GM12892 (cell line): ENCODE measurements around the gene LAMA2.

ENCODE experiments used
- POLR2A ChIP-seq: IDR thresholded peaks from 2 replicates; pipeline ENCODE4 v1.6.1; 2011; ENCODE audit warnings: low read depth, low read length, control low read depth
- POLR2AphosphoS5 ChIP-seq: IDR thresholded peaks from 2 replicates; pipeline ENCODE4 v1.6.1; 2011; ENCODE audit warnings: low read depth, low read length, control low read depth
- TAF1 ChIP-seq: IDR thresholded peaks from 2 replicates; pipeline ENCODE4 v1.6.1; 2011; ENCODE audit warnings: low read depth, mild to moderate bottlenecking, control low read depth, low read length, borderline replicate concordance

DNA sequence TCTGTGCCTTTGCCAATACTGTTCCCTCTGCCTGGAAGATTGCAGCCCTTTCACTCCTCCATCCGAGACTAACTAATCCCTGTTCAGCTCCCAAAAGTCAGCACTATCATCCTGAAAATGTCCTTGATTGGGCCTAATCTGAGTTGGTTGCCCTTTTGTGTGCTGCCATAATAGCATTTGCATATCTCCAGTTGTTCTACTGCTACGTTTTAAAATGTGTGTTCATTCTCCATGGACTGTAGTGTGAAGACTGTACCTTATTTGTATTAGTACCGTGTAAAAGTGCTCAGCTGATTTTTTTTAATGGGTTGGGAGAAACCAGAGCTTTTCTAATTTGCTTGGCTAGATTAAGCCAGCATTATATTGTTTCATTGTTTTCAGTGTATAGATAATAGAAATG lies 401.3 kb downstream of the LAMA2 start:
- TF ChIP-seq POLR2AphosphoS5 (no peak), POLR2A (no peak), TAF1 (no peak)
